Panc1 (cell line): ENCODE measurements around the gene CHST15. TPM values are rescaled to one million over a fixed set of nuclear protein-coding genes. Genes with fewer than 3 reads are reported as not detected.

Experiments used
- ATAC-seq: fragments of 200-7000 bp; cut with Tn5 transposase; 2 replicates; pipeline ENCODE4 v1.9.1; 2020; ENCODE audit warnings: mild to moderate bottlenecking, moderate library complexity
- BruUV-seq: library from RNA; stranded (reverse); fragments of 400-500 nt; replicated peaks from 2 replicates; lab custom pipeline; 2021; lab: Mats Ljungman, UMichigan
- CTCF ChIA-PET: fragments of 300-600 bp; sonication (Branson Sonifier 250); formaldehyde crosslinking; loops from one replicate; lab custom pipeline; 2022; ENCODE audit warnings: antibody characterized with exemption; lab: Charles Lee
- POLR2A ChIA-PET: fragments of 300-600 bp; sonication (Branson Sonifier 250); formaldehyde crosslinking; loops from one replicate; lab custom pipeline; 2022; ENCODE audit warnings: antibody characterized with exemption; lab: Charles Lee
- DNase-seq: peaks from one replicate; pipeline ENCODE4 v3.0.0-alpha.2; 2010; ENCODE audit warnings: low read depth, low spot score
- H3K27ac ChIP-seq: 2 replicates; pipeline ENCODE4 v1.5.1; 2011; ENCODE audit warnings: mild to moderate bottlenecking, low read length, inconsistent platforms
- H3K27me3 ChIP-seq: fragments of 200-500 bp; sonication (Bioruptor generic); 2 replicates; pipeline ENCODE4 v1.6.0; 2014; ENCODE audit warnings: low read length, inconsistent platforms; ENCODE audit not compliant: control insufficient read depth, insufficient read depth
- H3K36me3 ChIP-seq: fragments of 200-500 bp; sonication (Bioruptor generic); 2 replicates; pipeline ENCODE4 v1.5.1; 2014; ENCODE audit warnings: inconsistent platforms, mild to moderate bottlenecking, low read length, moderate library complexity; ENCODE audit not compliant: control insufficient read depth, insufficient read depth
- H3K4me1 ChIP-seq: 2 replicates; pipeline ENCODE4 v1.5.1; 2011; ENCODE audit warnings: inconsistent platforms, mild to moderate bottlenecking, low read length, moderate library complexity; ENCODE audit not compliant: control insufficient read depth, insufficient read depth
- H3K4me3 ChIP-seq, 2 experiments: 2 replicates each; pipeline ENCODE4 v1.5.1; 2011 to 2012; ENCODE audit warnings: low read depth in 2 of 2, low read length in 2 of 2, mild to moderate bottlenecking in 2 of 2, inconsistent platforms in 1 of 2, moderate library complexity in 1 of 2
- H3K9me3 ChIP-seq: fragments of 200-500 bp; sonication (Bioruptor generic); 2 replicates; pipeline ENCODE4 v1.5.1; 2014; ENCODE audit warnings: low read depth, mild to moderate bottlenecking, inconsistent platforms, low read length, moderate library complexity; ENCODE audit not compliant: control insufficient read depth, insufficient read depth
- CTCF ChIP-seq: fragments of 450-650 bp; IDR thresholded peaks from 2 replicates; pipeline ENCODE4 v1.5.1; 2017; ENCODE audit warnings: mild to moderate bottlenecking
- POLR2AphosphoS5 ChIP-seq: IDR thresholded peaks from 2 replicates; pipeline ENCODE4 v1.6.1; 2012; ENCODE audit warnings: mild to moderate bottlenecking, low read depth, low read length, moderate library complexity
- REST ChIP-seq, 2 experiments: IDR thresholded peaks; 2 replicates each; pipeline ENCODE4 v1.6.1; 2011 to 2012; ENCODE audit warnings: low read depth in 2 of 2, control low read depth in 1 of 2, low read length in 1 of 2, mild to moderate bottlenecking in 1 of 2, moderate library complexity in 1 of 2; ENCODE audit not compliant: insufficient read depth in 1 of 2
- SIN3A ChIP-seq: IDR thresholded peaks from 2 replicates; pipeline ENCODE4 v1.6.1; 2012; ENCODE audit warnings: low read depth, mild to moderate bottlenecking, low read length, moderate library complexity, borderline replicate concordance; ENCODE audit not compliant: insufficient read depth
- TCF7L2 ChIP-seq: IDR thresholded peaks from 2 replicates; pipeline ENCODE4 v1.6.1; 2011; ENCODE audit warnings: mild to moderate bottlenecking, low read depth, low read length, inconsistent platforms
- in situ Hi-C: cut with HindIII; loops from 2 replicates; pipeline ENCODE4 v1.10.0; 2016; ENCODE audit warnings: low sequenced_read_pairs, low pct_unique_long_range_greater_than_20kb
- intact Hi-C: fragments of 100-400 bp; cut with micrococcal nuclease; formaldehyde crosslinking; loops from one replicate; pipeline ENCODE4 v1.10.0; 2022; ENCODE audit not compliant: unreplicated experiment
- total RNA-seq: library from RNA; stranded (reverse); gene quantifications from one replicate; pipeline ENCODE4 v1.2.1, GENCODE V29; 2021; ENCODE audit not compliant: unreplicated experiment

Gene CHST15
- total RNA-seq, 1 experiment from 2014 or later, result 33.2 TPM

- Histone ChIP-seq H3K4me1 (no peaks in the 10 kb centered on the region), H3K9me3 (no peaks in the 10 kb centered on the region), H3K4me3 (no peak overlapping the region), H3K36me3 (no peaks in the 10 kb centered on the region), H3K27me3 (no peaks in the 10 kb centered on the region), H3K27ac (no peak overlapping the region)
- ATAC-seq (no peak), DNase-seq (no peak)
- ChIA-PET CTCF (no interaction called here), POLR2A (no interaction called here)
- in situ Hi-C loops, result no loop called here
- intact Hi-C loops, result no loop called here
- BruUV-seq, result no TSS peak
- TF ChIP-seq REST (IDR thresholded peaks at IDR 0.05; ENCODE audit: insufficient read depth in 1 of 2, low read depth in 2 of 2, low read length in 1 of 2) (no peak), POLR2AphosphoS5 (no peak), SIN3A (no peak), TCF7L2 (no peak), CTCF (no peak)
These were observed 33.6 kb upstream of the CHST15 start for GRCh38 chr10:124126983-124127385.

- H3K27me3 ChIP-seq, result no peaks in the 10 kb centered on the region
- no peaks in the 10 kb centered on the region for H3K4me1 ChIP-seq
- in situ Hi-C loops (no loop called here), intact Hi-C loops (no loop called here)
- DNase-seq (no peak), ATAC-seq (no peak)
- no peak for TF ChIP-seq TCF7L2
- no peak for TF ChIP-seq POLR2AphosphoS5
- TF ChIP-seq SIN3A, result no peak
- TF ChIP-seq CTCF, result no peak
- no peak for TF ChIP-seq REST (IDR thresholded peaks at IDR 0.05; ENCODE audit: insufficient read depth in 1 of 2, low read depth in 2 of 2, low read length in 1 of 2)
- no peak overlapping the region for H3K4me3 ChIP-seq
- CTCF ChIA-PET, result no interaction called here
- no peak overlapping the region for H3K27ac ChIP-seq
- H3K36me3 ChIP-seq, result no peaks in the 10 kb centered on the region
- POLR2A ChIA-PET, result no interaction called here
- BruUV-seq, result no TSS peak
- H3K9me3 ChIP-seq, result no peaks in the 10 kb centered on the region
These were observed 33.0 kb upstream of the CHST15 start for GRCh38 chr10:124126145-124126982.
